K562 (cell line): ENCODE measurements around the gene ETV7. TPM values are rescaled to one million over a fixed set of nuclear protein-coding genes. Genes with fewer than 3 reads are reported as not detected.

Source experiments
- CBX3 ChIP-seq, 2 experiments: IDR thresholded peaks; 1 replicate in 1 of 2; 2 replicates in 1 of 2; pipeline ENCODE4 v1.6.1; 2012; ENCODE audit warnings: inconsistent platforms in 2 of 2, low read length in 2 of 2, borderline replicate concordance in 1 of 2, control low read depth in 1 of 2
- CEBPG ChIP-seq, 3 experiments: fragments of 200-800 bp in 1 of 3; sonication (Bioruptor generic) in 1 of 3; sonication (generic) in 1 of 3; formaldehyde crosslinking in 1 of 3; IDR thresholded peaks in 2 of 3; conservative IDR thresholded peaks in 1 of 3; 2 replicates each; pipeline versions ENCODE4 v1.6.1 to v1.8.0; 2016 to 2022; ENCODE audit warnings: missing compliant biosample characterization in 2 of 3, missing genetic modification characterization in 2 of 3, mild to moderate bottlenecking in 1 of 3, missing genetic modification reagents in 1 of 3
- MTF1 ChIP-seq: fragments of 250-450 bp; sonication (Bioruptor Pico); IDR thresholded peaks from 2 replicates; pipeline ENCODE4 v1.9.0; 2021; ENCODE audit warnings: moderate library complexity, mild to moderate bottlenecking, inconsistent platforms, borderline replicate concordance
- NCOA6 ChIP-seq: fragments of 450-650 bp; IDR thresholded peaks from 2 replicates; pipeline ENCODE4 v1.6.1; 2017; ENCODE audit warnings: mild to moderate bottlenecking
- RBM17 ChIP-seq: fragments of 200-400 bp; formaldehyde crosslinking; IDR thresholded peaks from 2 replicates; pipeline ENCODE4 v1.6.1; 2017; ENCODE audit warnings: low read depth, mild to moderate bottlenecking, low read length, borderline replicate concordance
- ZKSCAN1 ChIP-seq: fragments of 150-350 bp; IDR thresholded peaks from 2 replicates; pipeline ENCODE4 v1.6.1; 2016; ENCODE audit warnings: low read depth, low read length
- ZNF41 ChIP-seq: fragments of 250-450 bp; sonication (Bioruptor Pico); conservative IDR thresholded peaks from 2 replicates; pipeline ENCODE4 v1.4.0; 2020; ENCODE audit warnings: mild to moderate bottlenecking
- polyA plus RNA-seq, 8 experiments: library from polyadenylated mRNA; depleted of rRNA in 4 of 8; stranded (reverse) in 5 of 8; unstranded in 3 of 8; fragments of >200 nt; fragmentation: Nextera tagmentation in 2 of 8; fragmentation: Illumina TruSeq in 1 of 8; extraction: Ambion mirVana in 2 of 8; extraction: Trizol in 1 of 8; gene quantifications; 2 replicates each; pipeline versions ENCODE4 v1.2.1 to v1.2.3, GENCODE V29; 2011 to 2014; ENCODE audit warnings: inconsistent platforms in 1 of 8, missing spikeins in 1 of 8
- total RNA-seq, 7 experiments: library from RNA; depleted of rRNA in 6 of 7; stranded (reverse); fragments of >200 nt in 6 of 7; fragmentation: Illumina TruSeq in 2 of 7; extraction: Trizol in 2 of 7; gene quantifications; 2 replicates each; pipeline versions ENCODE4 v1.2.1 to v1.2.3, GENCODE V29; 2011 to 2021; ENCODE audit warnings: low replicate concordance in 1 of 7
- TF ChIP-seq, protein P1 (sequence below): fragments of 200-600 bp; sonication (generic); IDR thresholded peaks from one replicate; pipeline ENCODE4 v1.6.1; 2012; ENCODE audit warnings: mild to moderate bottlenecking, low read depth, low read length, inconsistent platforms

The ETV7 gene
- total and polyA plus RNA-seq, 9 of the 15 experiments (the other 6 are each of a cell fraction or from before 2014, with no cell fraction given), result 0.07 to 0.22 (median 0.14) TPM; not detected in 3

DNA sequence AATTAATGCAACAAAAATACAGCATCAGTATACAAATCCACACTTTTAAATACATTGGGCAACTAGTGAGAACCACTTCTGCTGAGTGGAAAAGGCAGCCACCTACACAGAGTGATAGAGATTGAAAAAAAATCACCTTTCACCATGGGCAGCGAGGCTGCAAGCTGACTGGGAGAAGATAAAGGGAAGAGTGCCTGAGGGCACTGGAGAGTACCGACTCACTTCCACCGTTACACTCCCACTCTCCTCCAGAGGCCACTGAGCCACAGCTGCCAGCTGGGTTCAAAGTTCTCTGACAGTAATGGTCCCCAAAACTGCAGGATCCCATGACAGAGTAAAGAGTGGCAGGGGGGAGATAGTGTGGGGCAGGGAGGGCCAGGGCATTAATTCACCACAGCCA, 31.1 kb upstream of the ETV7 start (continued):
- TF ChIP-seq, protein P1, sequence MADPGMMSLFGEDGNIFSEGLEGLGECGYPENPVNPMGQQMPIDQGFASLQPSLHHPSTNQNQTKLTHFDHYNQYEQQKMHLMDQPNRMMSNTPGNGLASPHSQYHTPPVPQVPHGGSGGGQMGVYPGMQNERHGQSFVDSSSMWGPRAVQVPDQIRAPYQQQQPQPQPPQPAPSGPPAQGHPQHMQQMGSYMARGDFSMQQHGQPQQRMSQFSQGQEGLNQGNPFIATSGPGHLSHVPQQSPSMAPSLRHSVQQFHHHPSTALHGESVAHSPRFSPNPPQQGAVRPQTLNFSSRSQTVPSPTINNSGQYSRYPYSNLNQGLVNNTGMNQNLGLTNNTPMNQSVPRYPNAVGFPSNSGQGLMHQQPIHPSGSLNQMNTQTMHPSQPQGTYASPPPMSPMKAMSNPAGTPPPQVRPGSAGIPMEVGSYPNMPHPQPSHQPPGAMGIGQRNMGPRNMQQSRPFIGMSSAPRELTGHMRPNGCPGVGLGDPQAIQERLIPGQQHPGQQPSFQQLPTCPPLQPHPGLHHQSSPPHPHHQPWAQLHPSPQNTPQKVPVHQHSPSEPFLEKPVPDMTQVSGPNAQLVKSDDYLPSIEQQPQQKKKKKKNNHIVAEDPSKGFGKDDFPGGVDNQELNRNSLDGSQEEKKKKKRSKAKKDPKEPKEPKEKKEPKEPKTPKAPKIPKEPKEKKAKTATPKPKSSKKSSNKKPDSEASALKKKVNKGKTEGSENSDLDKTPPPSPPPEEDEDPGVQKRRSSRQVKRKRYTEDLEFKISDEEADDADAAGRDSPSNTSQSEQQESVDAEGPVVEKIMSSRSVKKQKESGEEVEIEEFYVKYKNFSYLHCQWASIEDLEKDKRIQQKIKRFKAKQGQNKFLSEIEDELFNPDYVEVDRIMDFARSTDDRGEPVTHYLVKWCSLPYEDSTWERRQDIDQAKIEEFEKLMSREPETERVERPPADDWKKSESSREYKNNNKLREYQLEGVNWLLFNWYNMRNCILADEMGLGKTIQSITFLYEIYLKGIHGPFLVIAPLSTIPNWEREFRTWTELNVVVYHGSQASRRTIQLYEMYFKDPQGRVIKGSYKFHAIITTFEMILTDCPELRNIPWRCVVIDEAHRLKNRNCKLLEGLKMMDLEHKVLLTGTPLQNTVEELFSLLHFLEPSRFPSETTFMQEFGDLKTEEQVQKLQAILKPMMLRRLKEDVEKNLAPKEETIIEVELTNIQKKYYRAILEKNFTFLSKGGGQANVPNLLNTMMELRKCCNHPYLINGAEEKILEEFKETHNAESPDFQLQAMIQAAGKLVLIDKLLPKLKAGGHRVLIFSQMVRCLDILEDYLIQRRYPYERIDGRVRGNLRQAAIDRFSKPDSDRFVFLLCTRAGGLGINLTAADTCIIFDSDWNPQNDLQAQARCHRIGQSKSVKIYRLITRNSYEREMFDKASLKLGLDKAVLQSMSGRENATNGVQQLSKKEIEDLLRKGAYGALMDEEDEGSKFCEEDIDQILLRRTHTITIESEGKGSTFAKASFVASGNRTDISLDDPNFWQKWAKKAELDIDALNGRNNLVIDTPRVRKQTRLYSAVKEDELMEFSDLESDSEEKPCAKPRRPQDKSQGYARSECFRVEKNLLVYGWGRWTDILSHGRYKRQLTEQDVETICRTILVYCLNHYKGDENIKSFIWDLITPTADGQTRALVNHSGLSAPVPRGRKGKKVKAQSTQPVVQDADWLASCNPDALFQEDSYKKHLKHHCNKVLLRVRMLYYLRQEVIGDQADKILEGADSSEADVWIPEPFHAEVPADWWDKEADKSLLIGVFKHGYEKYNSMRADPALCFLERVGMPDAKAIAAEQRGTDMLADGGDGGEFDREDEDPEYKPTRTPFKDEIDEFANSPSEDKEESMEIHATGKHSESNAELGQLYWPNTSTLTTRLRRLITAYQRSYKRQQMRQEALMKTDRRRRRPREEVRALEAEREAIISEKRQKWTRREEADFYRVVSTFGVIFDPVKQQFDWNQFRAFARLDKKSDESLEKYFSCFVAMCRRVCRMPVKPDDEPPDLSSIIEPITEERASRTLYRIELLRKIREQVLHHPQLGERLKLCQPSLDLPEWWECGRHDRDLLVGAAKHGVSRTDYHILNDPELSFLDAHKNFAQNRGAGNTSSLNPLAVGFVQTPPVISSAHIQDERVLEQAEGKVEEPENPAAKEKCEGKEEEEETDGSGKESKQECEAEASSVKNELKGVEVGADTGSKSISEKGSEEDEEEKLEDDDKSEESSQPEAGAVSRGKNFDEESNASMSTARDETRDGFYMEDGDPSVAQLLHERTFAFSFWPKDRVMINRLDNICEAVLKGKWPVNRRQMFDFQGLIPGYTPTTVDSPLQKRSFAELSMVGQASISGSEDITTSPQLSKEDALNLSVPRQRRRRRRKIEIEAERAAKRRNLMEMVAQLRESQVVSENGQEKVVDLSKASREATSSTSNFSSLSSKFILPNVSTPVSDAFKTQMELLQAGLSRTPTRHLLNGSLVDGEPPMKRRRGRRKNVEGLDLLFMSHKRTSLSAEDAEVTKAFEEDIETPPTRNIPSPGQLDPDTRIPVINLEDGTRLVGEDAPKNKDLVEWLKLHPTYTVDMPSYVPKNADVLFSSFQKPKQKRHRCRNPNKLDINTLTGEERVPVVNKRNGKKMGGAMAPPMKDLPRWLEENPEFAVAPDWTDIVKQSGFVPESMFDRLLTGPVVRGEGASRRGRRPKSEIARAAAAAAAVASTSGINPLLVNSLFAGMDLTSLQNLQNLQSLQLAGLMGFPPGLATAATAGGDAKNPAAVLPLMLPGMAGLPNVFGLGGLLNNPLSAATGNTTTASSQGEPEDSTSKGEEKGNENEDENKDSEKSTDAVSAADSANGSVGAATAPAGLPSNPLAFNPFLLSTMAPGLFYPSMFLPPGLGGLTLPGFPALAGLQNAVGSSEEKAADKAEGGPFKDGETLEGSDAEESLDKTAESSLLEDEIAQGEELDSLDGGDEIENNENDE, result no peak
- TF ChIP-seq ZKSCAN1, result no peak
- no peak for TF ChIP-seq MTF1
- TF ChIP-seq RBM17, result no peak
- TF ChIP-seq CEBPG (CRISPR knock-in tag; IDR thresholded peaks at IDR 0.05), result no peak
- no peak for TF ChIP-seq CEBPG (tag; conservative IDR thresholded peaks at IDR 0.05 in 1 of 2, IDR thresholded peaks at IDR 0.05 in 1 of 2)
- no peak for TF ChIP-seq ZNF41 (CRISPR knock-in tag)
- TF ChIP-seq CBX3 (IDR thresholded peaks at IDR 0.05; ENCODE audit: borderline replicate concordance in 1 of 2, low read length in 2 of 2), result no peak
- TF ChIP-seq NCOA6, result no peak
